Measurements from ENCODE around the gene SCAMP2. TPM values are rescaled to one million over a fixed set of nuclear protein-coding genes. Genes with fewer than 3 reads are reported as not detected.

Gene SCAMP2
- total RNA-seq, 4 donors from 2014 or later: 46.3 to 122 (median 74.3) TPM

DNA sequence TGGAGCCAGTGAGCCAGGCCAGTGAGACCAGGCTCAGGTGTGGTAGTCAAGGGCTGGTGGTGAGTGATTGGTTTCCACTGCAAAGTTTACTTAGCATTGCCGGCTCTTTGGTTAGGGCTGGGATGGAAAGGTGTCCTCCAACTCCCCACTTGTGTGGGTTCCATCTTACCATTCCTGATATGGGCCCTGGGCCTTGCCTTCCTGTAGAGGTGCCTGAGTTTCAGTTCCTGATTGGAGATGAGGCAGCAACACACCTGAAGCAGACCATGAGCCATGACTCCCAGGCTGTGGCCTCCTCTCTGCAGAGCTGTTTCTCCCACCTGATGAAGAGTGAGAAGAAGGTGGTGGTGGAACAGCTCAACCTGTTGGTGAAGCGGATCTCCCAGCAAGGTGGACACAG is 19.8 kb upstream of the SCAMP2 start:
- TF ChIP-seq POLR2A (IDR thresholded peaks at IDR 0.05): no peak
- TF ChIP-seq, protein P1, sequence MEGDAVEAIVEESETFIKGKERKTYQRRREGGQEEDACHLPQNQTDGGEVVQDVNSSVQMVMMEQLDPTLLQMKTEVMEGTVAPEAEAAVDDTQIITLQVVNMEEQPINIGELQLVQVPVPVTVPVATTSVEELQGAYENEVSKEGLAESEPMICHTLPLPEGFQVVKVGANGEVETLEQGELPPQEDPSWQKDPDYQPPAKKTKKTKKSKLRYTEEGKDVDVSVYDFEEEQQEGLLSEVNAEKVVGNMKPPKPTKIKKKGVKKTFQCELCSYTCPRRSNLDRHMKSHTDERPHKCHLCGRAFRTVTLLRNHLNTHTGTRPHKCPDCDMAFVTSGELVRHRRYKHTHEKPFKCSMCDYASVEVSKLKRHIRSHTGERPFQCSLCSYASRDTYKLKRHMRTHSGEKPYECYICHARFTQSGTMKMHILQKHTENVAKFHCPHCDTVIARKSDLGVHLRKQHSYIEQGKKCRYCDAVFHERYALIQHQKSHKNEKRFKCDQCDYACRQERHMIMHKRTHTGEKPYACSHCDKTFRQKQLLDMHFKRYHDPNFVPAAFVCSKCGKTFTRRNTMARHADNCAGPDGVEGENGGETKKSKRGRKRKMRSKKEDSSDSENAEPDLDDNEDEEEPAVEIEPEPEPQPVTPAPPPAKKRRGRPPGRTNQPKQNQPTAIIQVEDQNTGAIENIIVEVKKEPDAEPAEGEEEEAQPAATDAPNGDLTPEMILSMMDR (IDR thresholded peaks at IDR 0.05 in 4 of 5, conservative IDR thresholded peaks at IDR 0.05 in 1 of 5): no peak
- Histone ChIP-seq H3K9me3 (no peaks in the 10 kb centered on the region), H3K27me3 (no peaks in the 10 kb centered on the region), H3K4me1 (peaks cover 25 to 28% of the 10 kb centered on the region in 2 donors), H3K4me3 (no peak overlapping the region), H3K27ac (no peak overlapping the region), H3K36me3 (peaks cover 0 to 26% of the 10 kb centered on the region in 2 donors)
- intact Hi-C loops (cut with DNase I; ENCODE audit: low total_unique reads) (no loop called here), in situ Hi-C loops (cut with MboI; ENCODE audit: low sequenced_read_pairs in 4 of 4) (no loop called here)
- ATAC-seq (no peak), DNase-seq (no peak)

DNA sequence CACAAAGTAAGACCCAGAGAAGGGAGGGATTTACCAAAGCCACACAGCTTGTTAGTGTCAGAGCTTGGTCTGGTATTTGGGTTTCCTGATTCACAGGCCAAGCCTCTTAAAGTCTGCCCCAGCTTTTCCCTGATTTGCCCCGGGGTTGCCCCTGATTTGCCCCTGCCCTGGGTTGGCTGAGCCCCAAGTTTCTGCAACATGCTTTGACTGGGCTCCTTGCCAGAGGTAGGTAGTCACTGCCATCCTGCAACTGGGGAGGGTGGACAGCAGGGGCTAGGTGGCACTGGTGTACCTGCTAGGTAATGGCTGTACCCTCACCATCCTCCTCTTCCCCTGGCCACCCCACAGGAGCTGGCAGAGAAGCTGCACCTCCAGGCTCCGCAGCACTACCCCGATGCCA is 19.1 kb upstream of the SCAMP2 start:
- DNase-seq: no peak
- H3K36me3 ChIP-seq: peaks cover 0 to 20% of the 10 kb centered on the region in 2 donors
- no peak overlapping the region for H3K4me3 ChIP-seq
- intact Hi-C loops (cut with DNase I; ENCODE audit: low total_unique reads) (no loop called here), in situ Hi-C loops (cut with MboI; ENCODE audit: low sequenced_read_pairs in 4 of 4) (no loop called here)
- no peaks in the 10 kb centered on the region for H3K27me3 ChIP-seq
- peaks cover 25 to 28% of the 10 kb centered on the region in 2 donors for H3K4me1 ChIP-seq
- no peaks in the 10 kb centered on the region for H3K9me3 ChIP-seq
- TF ChIP-seq, protein P1 (IDR thresholded peaks at IDR 0.05 in 4 of 5, conservative IDR thresholded peaks at IDR 0.05 in 1 of 5): no peak
- TF ChIP-seq POLR2A (IDR thresholded peaks at IDR 0.05): no peak
- peak overlapping the region; percentile 37 to 96 (median 92) for H3K27ac ChIP-seq
- no peak for ATAC-seq

DNA sequence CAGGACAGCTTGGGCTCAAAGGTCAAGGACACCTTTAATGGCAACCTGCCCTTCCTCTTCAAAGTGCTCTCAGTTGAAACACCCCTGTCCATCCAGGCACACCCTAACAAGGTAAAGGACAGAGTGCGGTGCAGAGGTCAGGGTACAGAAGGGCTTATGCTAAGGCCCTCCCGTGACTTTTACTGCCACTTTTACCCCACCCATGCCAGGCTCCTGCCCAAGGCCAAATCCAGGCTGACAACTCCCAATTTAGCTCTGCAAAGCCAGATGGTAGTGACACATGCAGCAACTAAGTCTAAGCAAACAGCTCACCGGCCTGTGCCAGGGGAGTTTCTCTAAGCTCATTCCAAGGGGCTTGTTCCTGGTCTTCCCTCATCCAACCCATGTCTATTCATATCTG is 18.3 kb upstream of the SCAMP2 start:
- TF ChIP-seq POLR2A (IDR thresholded peaks at IDR 0.05): no peak
- TF ChIP-seq, protein P1 (IDR thresholded peaks at IDR 0.05 in 4 of 5, conservative IDR thresholded peaks at IDR 0.05 in 1 of 5): no peak
- Histone ChIP-seq H3K4me1 (peaks cover 25 to 28% of the 10 kb centered on the region in 2 donors), H3K4me3 (no peak overlapping the region), H3K36me3 (peaks cover 0 to 18% of the 10 kb centered on the region in 2 donors), H3K9me3 (no peaks in the 10 kb centered on the region), H3K27me3 (no peaks in the 10 kb centered on the region), H3K27ac (peak overlapping the region; percentile 88 to 96 (median 92))
- ATAC-seq: no peak
- intact Hi-C loops (cut with DNase I; ENCODE audit: low total_unique reads) (no loop called here), in situ Hi-C loops (cut with MboI; ENCODE audit: low sequenced_read_pairs in 4 of 4) (no loop called here)
- DNase-seq: no peak

DNA sequence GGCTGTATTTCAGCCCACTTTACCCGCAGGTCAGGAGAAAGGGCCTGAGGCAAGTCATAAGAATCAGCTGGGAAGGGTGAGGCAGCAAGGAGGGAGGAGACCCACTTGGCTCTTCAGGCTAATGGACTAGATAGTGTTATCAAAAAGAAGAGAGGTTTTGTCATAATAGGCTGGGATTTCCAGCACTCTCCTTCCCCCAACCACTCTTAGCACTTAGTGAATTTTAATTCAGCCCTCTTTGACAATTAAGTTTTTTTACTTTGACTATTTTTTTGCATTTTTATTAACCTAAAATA is 17.4 kb upstream of the SCAMP2 start:
- in situ Hi-C loops (cut with MboI; ENCODE audit: low sequenced_read_pairs in 4 of 4): no loop called here
- DNase-seq: no peak
- no peaks in the 10 kb centered on the region for H3K27me3 ChIP-seq
- TF ChIP-seq, protein P1 (IDR thresholded peaks at IDR 0.05 in 4 of 5, conservative IDR thresholded peaks at IDR 0.05 in 1 of 5): no peak
- no peak for TF ChIP-seq POLR2A (IDR thresholded peaks at IDR 0.05)
- peak overlapping the region; percentile 88 to 100 (median 92) for H3K4me3 ChIP-seq
- H3K27ac ChIP-seq: peak overlapping the region; percentile 88 to 96 (median 92)
- no peak for ATAC-seq
- H3K4me1 ChIP-seq: peaks cover 25 to 28% of the 10 kb centered on the region in 2 donors
- intact Hi-C loops (cut with DNase I; ENCODE audit: low total_unique reads): no loop called here
- H3K36me3 ChIP-seq: peaks cover 0 to 13% of the 10 kb centered on the region in 2 donors
- H3K9me3 ChIP-seq: no peaks in the 10 kb centered on the region

Data from gastrocnemius medialis (tissue), 4 donors.